ENCODE results near the gene SSH2.
"Not testable (repeated sequence)": the region's sequence is repeated elsewhere in the genome, so short reads cannot be mapped to it uniquely, and the experiment has no call there.

The SSH2 gene

GRCh38 chr17:29929533-29930408, at the start of gene SSH2:
TSS of gene SSH2 (minus strand) at chr17:29930228. CDS start at chr17:29930000, 228 bp downstream.
- peak; percentile 88 to 91 for DNase-seq

- DNase-seq = no peak
Measured at GRCh38 chr17:29977836-29978235, 47.8 kb upstream of the SSH2 start.

- DNase-seq = no peak
Measured at GRCh38 chr17:29973005-29973404, 43.0 kb upstream of the SSH2 start.

- DNase-seq = no peak
Measured at GRCh38 chr17:29972277-29972676, 42.2 kb upstream of the SSH2 start.

- DNase-seq = no peak
Measured at GRCh38 chr17:29968271-29968670, 38.2 kb upstream of the SSH2 start.

- no peak for DNase-seq
Measured at GRCh38 chr17:29962656-29963055, 32.6 kb upstream of the SSH2 start.

- DNase-seq = no peak
Measured at GRCh38 chr17:29959658-29960337, 29.8 kb upstream of the SSH2 start.

- no peak for DNase-seq
Measured at GRCh38 chr17:29958947-29959657, 29.1 kb upstream of the SSH2 start.

- not testable (repeated sequence) for DNase-seq
Measured at GRCh38 chr17:29957488-29957887, 27.5 kb upstream of the SSH2 start.

GRCh38 chr17:29956225-29956624, 26.2 kb upstream of the SSH2 start:
- no peak for DNase-seq

GRCh38 chr17:29954405-29954804, 24.4 kb upstream of the SSH2 start:
- DNase-seq = no peak

GRCh38 chr17:29949696-29950095, 19.7 kb upstream of the SSH2 start:
- no peak for DNase-seq

- no peak for DNase-seq
Measured at GRCh38 chr17:29948448-29949215, 18.6 kb upstream of the SSH2 start.

- DNase-seq = no peak
Measured at GRCh38 chr17:29945281-29945680, 15.3 kb upstream of the SSH2 start.

GRCh38 chr17:29941334-29941733, 11.3 kb upstream of the SSH2 start, which contains the start of gene EFCAB5:
TSS of gene EFCAB5 (plus strand) at chr17:29941634. CDS start at chr17:29941797, 163 bp downstream.
- no peak for DNase-seq

GRCh38 chr17:29936724-29937123, 6.7 kb upstream of the SSH2 start:
- DNase-seq = no peak

- not testable (repeated sequence) for DNase-seq
Measured at GRCh38 chr17:29935909-29936308, 5.9 kb upstream of the SSH2 start.

GRCh38 chr17:29933379-29933778, 3.4 kb upstream of the SSH2 start:
- no peak for DNase-seq

GRCh38 chr17:29931231-29931932, 1.4 kb upstream of the SSH2 start:
- peak; percentile 44 to 62 for DNase-seq

- DNase-seq = peak in 1 of 2 experiments; percentile 5
Measured at GRCh38 chr17:29930409-29931010, 482 bp upstream of the SSH2 start.

- DNase-seq = peak; percentile 21 to 34
Measured at GRCh38 chr17:29929006-29929532, 959 bp downstream of the SSH2 start.
